K562 (cell line): ENCODE measurements around the gene DESI1. TPM values are rescaled to one million over a fixed set of nuclear protein-coding genes. Genes with fewer than 3 reads are reported as not detected.

Experiments used
- ARNT ChIP-seq, 2 experiments: fragments of 450-650 bp; IDR thresholded peaks; 2 replicates each; pipeline ENCODE4 v1.6.1; 2016; ENCODE audit warnings: mild to moderate bottlenecking in 1 of 2
- CCNT2 ChIP-seq: IDR thresholded peaks from 2 replicates; pipeline ENCODE4 v1.6.1; 2011; ENCODE audit warnings: borderline replicate concordance, low read depth, mild to moderate bottlenecking, moderate library complexity, mixed read lengths, low read length; ENCODE audit not compliant: insufficient read length; ENCODE audit errors: extremely low read depth
- CXXC5 ChIP-seq: fragments of 250-450 bp; sonication (Bioruptor Pico); IDR thresholded peaks from 2 replicates; pipeline ENCODE4 v1.8.0; 2022; ENCODE audit warnings: inconsistent platforms, mild to moderate bottlenecking, moderate library complexity
- ETS1 ChIP-seq: conservative IDR thresholded peaks from 2 replicates; pipeline ENCODE4 v1.6.1; 2011; ENCODE audit warnings: low read depth, mild to moderate bottlenecking, low read length; ENCODE audit not compliant: control insufficient read depth
- ETV5 ChIP-seq: sonication (generic); formaldehyde crosslinking; IDR thresholded peaks from 2 replicates; pipeline ENCODE4 v1.4.0; 2020; ENCODE audit warnings: low read depth, mild to moderate bottlenecking, missing genetic modification reagents
- GABPB2 ChIP-seq: fragments of 250-450 bp; sonication (Bioruptor Pico); conservative IDR thresholded peaks from 2 replicates; pipeline ENCODE4 v1.5.1; 2021; ENCODE audit warnings: mild to moderate bottlenecking
- HLTF ChIP-seq: fragments of 450-650 bp; IDR thresholded peaks from 2 replicates; pipeline ENCODE4 v1.6.1; 2016
- ID3 ChIP-seq, 2 experiments: fragments of 250-450 bp in 1 of 2; fragments of 450-650 bp in 1 of 2; sonication (Bioruptor Pico) in 1 of 2; IDR thresholded peaks; 2 replicates each; pipeline versions ENCODE4 v1.6.1 to v1.8.0; 2016 to 2021; ENCODE audit warnings: mild to moderate bottlenecking in 2 of 2, moderate library complexity in 2 of 2, missing compliant biosample characterization in 1 of 2, missing genetic modification characterization in 1 of 2
- MECOM ChIP-seq: fragments of 250-450 bp; sonication (Bioruptor Pico); IDR thresholded peaks from 2 replicates; pipeline ENCODE4 v1.8.0; 2022; ENCODE audit warnings: inconsistent platforms
- NBN ChIP-seq: fragments of 450-650 bp; IDR thresholded peaks from 2 replicates; pipeline ENCODE4 v1.6.1; 2016; ENCODE audit warnings: low read depth, mild to moderate bottlenecking
- POU5F1 ChIP-seq: fragments of 150-350 bp; IDR thresholded peaks from 2 replicates; pipeline ENCODE4 v1.6.1; 2014; ENCODE audit warnings: borderline replicate concordance, low read length, low read depth, mild to moderate bottlenecking; ENCODE audit not compliant: partially characterized antibody
- PRDM10 ChIP-seq: fragments of 450-650 bp; IDR thresholded peaks from 2 replicates; pipeline ENCODE4 v1.6.1; 2018; ENCODE audit not compliant: partially characterized antibody
- RCOR1 ChIP-seq, 2 experiments: IDR thresholded peaks; 2 replicates each; pipeline ENCODE4 v1.6.1; 2012; ENCODE audit warnings: low read depth in 2 of 2, low read length in 2 of 2, borderline replicate concordance in 1 of 2, improper control_type of control experiment in 1 of 2
- SMAD3 ChIP-seq: fragments of 450-650 bp; formaldehyde crosslinking; conservative IDR thresholded peaks from 2 replicates; pipeline ENCODE4 v1.4.0; 2020; ENCODE audit warnings: mild to moderate bottlenecking
- STAT5A ChIP-seq: IDR thresholded peaks from 2 replicates; pipeline ENCODE4 v1.6.1; 2012; ENCODE audit warnings: low read length, inconsistent platforms, borderline replicate concordance
- STAT5B ChIP-seq: fragments of 250-450 bp; sonication (Bioruptor Pico); IDR thresholded peaks from 2 replicates; pipeline ENCODE4 v1.8.0; 2021; ENCODE audit warnings: mild to moderate bottlenecking, inconsistent platforms
- TCF3 ChIP-seq: sonication (generic); formaldehyde crosslinking; IDR thresholded peaks from 2 replicates; pipeline ENCODE4 v1.4.0; 2020; ENCODE audit warnings: mild to moderate bottlenecking, missing genetic modification reagents
- TEAD1 ChIP-seq, 2 experiments: fragments of 450-650 bp in 1 of 2; sonication (generic) in 1 of 2; formaldehyde crosslinking; IDR thresholded peaks; 2 replicates each; pipeline versions ENCODE4 v1.4.0 to v1.8.0; 2020 to 2022; ENCODE audit warnings: mild to moderate bottlenecking in 2 of 2, missing genetic modification reagents in 1 of 2
- TFAP4 ChIP-seq: sonication (generic); formaldehyde crosslinking; IDR thresholded peaks from 2 replicates; pipeline ENCODE4 v1.8.0; 2022; ENCODE audit warnings: missing genetic modification reagents, mild to moderate bottlenecking, moderate library complexity, borderline replicate concordance
- ZNF224 ChIP-seq: sonication (generic); formaldehyde crosslinking; IDR thresholded peaks from 2 replicates; pipeline ENCODE4 v1.8.0; 2022; ENCODE audit warnings: mild to moderate bottlenecking, missing genetic modification reagents
- ZNF263 ChIP-seq: sonication (generic); formaldehyde crosslinking; IDR thresholded peaks from 2 replicates; pipeline ENCODE4 v1.8.0; 2022; ENCODE audit warnings: mild to moderate bottlenecking, missing genetic modification reagents, borderline replicate concordance
- ZNF311 ChIP-seq: fragments of 250-450 bp; sonication (Bioruptor Pico); IDR thresholded peaks from 2 replicates; pipeline ENCODE4 v1.4.0; 2020; ENCODE audit warnings: mild to moderate bottlenecking, moderate library complexity
- polyA plus RNA-seq, 8 experiments: library from polyadenylated mRNA; depleted of rRNA in 4 of 8; stranded (reverse) in 5 of 8; unstranded in 3 of 8; fragments of >200 nt; fragmentation: Nextera tagmentation in 2 of 8; fragmentation: Illumina TruSeq in 1 of 8; extraction: Ambion mirVana in 2 of 8; extraction: Trizol in 1 of 8; gene quantifications; 2 replicates each; pipeline versions ENCODE4 v1.2.1 to v1.2.3, GENCODE V29; 2011 to 2014; ENCODE audit warnings: inconsistent platforms in 1 of 8, missing spikeins in 1 of 8
- total RNA-seq, 7 experiments: library from RNA; depleted of rRNA in 6 of 7; stranded (reverse); fragments of >200 nt in 6 of 7; fragmentation: Illumina TruSeq in 2 of 7; extraction: Trizol in 2 of 7; gene quantifications; 2 replicates each; pipeline versions ENCODE4 v1.2.1 to v1.2.3, GENCODE V29; 2011 to 2021; ENCODE audit warnings: low replicate concordance in 1 of 7

The DESI1 gene
- total and polyA plus RNA-seq, 9 of the 15 experiments (the other 6 are each of a cell fraction or from before 2014, with no cell fraction given): 7.2 to 45.9 (median 29.8) TPM

GRCh38 chr22:41603873-41604332, 16.9 kb downstream of the DESI1 start (continued):
- TF ChIP-seq PRDM10 (peak; percentile 80), CXXC5 (CRISPR knock-in tag) (peak; percentile 45; the same call in 1 of the 2 replicates), ZNF224 (CRISPR knock-in tag) (no peak), NBN (peak; percentile 36; the same call in 1 of the 2 replicates), MECOM (CRISPR knock-in tag) (peak; percentile 79), RCOR1 (IDR thresholded peaks at IDR 0.05; ENCODE audit: borderline replicate concordance in 1 of 2, low read depth in 2 of 2, low read length in 2 of 2) (peak; percentile 79 to 95), ETS1 (peak; percentile 50; the same call in 1 of the 2 replicates), ARNT (IDR thresholded peaks at IDR 0.05) (peak in 1 of 2 experiments; percentile 74; a peak in 1 of 4 replicates), CCNT2 (peak; percentile 66), ZNF311 (0 out of 2 replicates have a peak, but pooled peaks have one; percentile 24), TFAP4 (CRISPR knock-in tag) (peak; percentile 56), ETV5 (peak; percentile 83), ZNF263 (CRISPR knock-in tag) (no peak), POU5F1 (no peak), TCF3 (CRISPR knock-in tag) (peak; percentile 91), GABPB2 (no peak), STAT5B (CRISPR knock-in tag) (no peak), SMAD3 (CRISPR knock-in tag) (0 out of 2 replicates have a peak, but pooled peaks have one; percentile 7), STAT5A (peak; percentile 53; the same call in 1 of the 2 replicates), TEAD1 (CRISPR knock-in tag; IDR thresholded peaks at IDR 0.05) (peak in 1 of 2 experiments; percentile 56; a peak in 1 of 4 replicates), ID3 (CRISPR knock-in tag; IDR thresholded peaks at IDR 0.05) (no peak), ID3 (tag; IDR thresholded peaks at IDR 0.05) (peak; percentile 65; the same call in 1 of the 2 replicates), HLTF (0 out of 2 replicates have a peak, but pooled peaks have one; percentile 36)
